Keratinocyte (primary cell): Measurements from ENCODE around the gene FOCAD. TPM values are rescaled to one million over a fixed set of nuclear protein-coding genes. Genes with fewer than 3 reads are reported as not detected.

Source experiments
- DNase-seq: peaks from one replicate; pipeline ENCODE4 v3.0.0-alpha.2; 2011; ENCODE audit warnings: low read depth, missing footprints, low spot score
- FAIRE-seq: peaks from 2 replicates; lab custom pipeline; 2011; peaks lifted over from hg19 to GRCh38; lab: Jason Lieb, UNC
- H2AFZ ChIP-seq: 2 replicates; pipeline ENCODE4 v1.6.0; 2012; ENCODE audit warnings: low read length, control low read depth, inconsistent platforms; ENCODE audit not compliant: control insufficient read depth
- H3K27ac ChIP-seq: 2 replicates; pipeline ENCODE4 v1.5.1; 2011; ENCODE audit warnings: low read length; ENCODE audit not compliant: control insufficient read depth, insufficient read depth
- H3K27me3 ChIP-seq: 3 replicates; pipeline ENCODE4 v1.6.0; 2011; ENCODE audit warnings: low read length; ENCODE audit not compliant: control insufficient read depth, insufficient read depth; ENCODE audit errors: extremely low read depth
- H3K36me3 ChIP-seq, 2 experiments: 2 replicates in 1 of 2; 3 replicates in 1 of 2; pipeline ENCODE4 v1.5.1; 2011; ENCODE audit warnings: low read length in 2 of 2, mild to moderate bottlenecking in 1 of 2; ENCODE audit not compliant: control insufficient read depth in 2 of 2, insufficient read depth in 2 of 2; ENCODE audit errors: extremely low read depth in 1 of 2
- H3K4me1 ChIP-seq: 3 replicates; pipeline ENCODE4 v1.5.1; 2011; ENCODE audit warnings: low read length; ENCODE audit not compliant: control insufficient read depth, insufficient read depth; ENCODE audit errors: extremely low read depth
- H3K4me2 ChIP-seq: 3 replicates; pipeline ENCODE4 v1.6.0; 2011; ENCODE audit warnings: low read depth, low read length; ENCODE audit not compliant: control insufficient read depth, insufficient read depth; ENCODE audit errors: extremely low read depth
- H3K4me3 ChIP-seq, 3 experiments: fragments of 200-600 bp in 1 of 3; sonication (generic) in 1 of 3; 2 replicates in 2 of 3; 3 replicates in 1 of 3; pipeline ENCODE4 v1.5.1; 2011 to 2016; ENCODE audit warnings: low read length in 3 of 3, mild to moderate bottlenecking in 3 of 3, control low read depth in 2 of 3, inconsistent platforms in 1 of 3, low read depth in 1 of 3, mixed read lengths in 1 of 3, mixed run types in 1 of 3, moderate library complexity in 1 of 3; ENCODE audit not compliant: control insufficient read depth in 2 of 3, insufficient read depth in 2 of 3; ENCODE audit errors: extremely low read depth in 1 of 3
- H3K79me2 ChIP-seq: 2 replicates; pipeline ENCODE4 v1.6.0; 2012; ENCODE audit warnings: low read length; ENCODE audit not compliant: control insufficient read depth, insufficient read depth
- H3K9ac ChIP-seq: 3 replicates; pipeline ENCODE4 v1.6.0; 2011; ENCODE audit warnings: low read length; ENCODE audit not compliant: control insufficient read depth, insufficient read depth; ENCODE audit errors: extremely low read depth
- H3K9me1 ChIP-seq: 3 replicates; pipeline ENCODE4 v1.6.0; 2011; ENCODE audit warnings: low read length; ENCODE audit not compliant: control insufficient read depth, insufficient read depth; ENCODE audit errors: extremely low read depth
- H3K9me3 ChIP-seq: 2 replicates; pipeline ENCODE4 v1.5.1; 2012; ENCODE audit warnings: low read depth, low read length; ENCODE audit not compliant: control insufficient read depth
- H4K20me1 ChIP-seq: 3 replicates; pipeline ENCODE4 v1.6.0; 2011; ENCODE audit warnings: low read length; ENCODE audit not compliant: control insufficient read depth, insufficient read depth; ENCODE audit errors: extremely low read depth
- CTCF ChIP-seq, 3 experiments: IDR thresholded peaks in 1 of 3; conservative IDR thresholded peaks in 1 of 3; optimal IDR thresholded peaks in 1 of 3; 2 replicates in 2 of 3; 3 replicates in 1 of 3; pipeline versions ENCODE3 to v1.5.1; 2011; ENCODE audit warnings: low read length in 3 of 3, mild to moderate bottlenecking in 3 of 3, moderate library complexity in 2 of 3, control low read depth in 1 of 3, inconsistent platforms in 1 of 3; ENCODE audit not compliant: insufficient read depth in 2 of 3; ENCODE audit errors: extremely low read depth in 1 of 3
- EZH2 ChIP-seq: IDR thresholded peaks from one replicate; pipeline ENCODE4 v1.6.1; 2012; ENCODE audit warnings: inconsistent platforms, mild to moderate bottlenecking, low read length, moderate library complexity
- dilution Hi-C: fragments of 300-500 bp; cut with MboI; formaldehyde crosslinking; loops from one replicate; pipeline ENCODE4 v1.7.0; 2020; ENCODE audit warnings: low sequenced_read_pairs; ENCODE audit not compliant: extremely low pct_ligation_motif_present
- polyA plus RNA-seq, 5 experiments: library from polyadenylated mRNA; depleted of rRNA in 3 of 5; stranded (reverse) in 3 of 5; stranded (forward) in 1 of 5; unstranded in 1 of 5; fragments of >200 nt; gene quantifications; 1 replicate in 1 of 5; 2 replicates in 3 of 5; 3 replicates in 1 of 5; pipeline versions ENCODE4 v1.2.1 to v1.2.3, GENCODE V29; 2011 to 2012; ENCODE audit warnings: missing spikeins in 2 of 5, low read depth in 1 of 5, low replicate concordance in 1 of 5

Gene FOCAD
- polyA plus RNA-seq, 1 donor (not counting 4 experiments of a cell fraction or from before 2014, with no cell fraction given) = 33.1 TPM

- H3K9ac ChIP-seq = no peak overlapping the region
- no peak overlapping the region for H3K27ac ChIP-seq
- H3K4me2 ChIP-seq = no peak overlapping the region
- no peaks in the 10 kb centered on the region for H3K27me3 ChIP-seq
- FAIRE-seq (no peak), DNase-seq (no peak)
- no peaks in the 10 kb centered on the region for H4K20me1 ChIP-seq
- H3K36me3 ChIP-seq = peaks cover 0 to 8% of the 10 kb centered on the region in 2 experiments
- H3K4me1 ChIP-seq = peaks cover 17% of the 10 kb centered on the region
- no peak for TF ChIP-seq CTCF (optimal IDR thresholded peaks at IDR 0.05 in 1 of 3, IDR thresholded peaks at IDR 0.05 in 1 of 3, conservative IDR thresholded peaks at IDR 0.05 in 1 of 3; ENCODE audit: extremely low read depth in 1 of 3, insufficient read depth in 2 of 3, low read length in 3 of 3)
- TF ChIP-seq EZH2 = no peak
- no peaks in the 10 kb centered on the region for H3K9me3 ChIP-seq
- no peaks in the 10 kb centered on the region for H3K9me1 ChIP-seq
- H2AFZ ChIP-seq = no peak overlapping the region
- H3K79me2 ChIP-seq = no peaks in the 10 kb centered on the region
- dilution Hi-C loops = no loop called here
- H3K4me3 ChIP-seq = no peak overlapping the region
These were observed 102.7 kb downstream of the FOCAD start for GRCh38 chr9:20786807-20787206.

GRCh38 chr9:20788526-20789451 is 104.7 kb downstream of the FOCAD start:
- H3K9ac ChIP-seq = no peak overlapping the region
- TF ChIP-seq CTCF (optimal IDR thresholded peaks at IDR 0.05 in 1 of 3, IDR thresholded peaks at IDR 0.05 in 1 of 3, conservative IDR thresholded peaks at IDR 0.05 in 1 of 3; ENCODE audit: extremely low read depth in 1 of 3, insufficient read depth in 2 of 3, low read length in 3 of 3) (no peak), EZH2 (no peak)
- H4K20me1 ChIP-seq = no peaks in the 10 kb centered on the region
- no peak overlapping the region for H3K4me3 ChIP-seq
- FAIRE-seq = no peak
- H3K27me3 ChIP-seq = no peaks in the 10 kb centered on the region
- peaks cover 5% of the 10 kb centered on the region for H3K4me1 ChIP-seq
- no peaks in the 10 kb centered on the region for H3K9me1 ChIP-seq
- H3K27ac ChIP-seq = no peak overlapping the region
- no peak for DNase-seq
- dilution Hi-C loops = no loop called here
- H3K4me2 ChIP-seq = no peak overlapping the region
- H3K36me3 ChIP-seq = peaks cover 0 to 3% of the 10 kb centered on the region in 2 experiments
- no peaks in the 10 kb centered on the region for H3K9me3 ChIP-seq
- H3K79me2 ChIP-seq = no peaks in the 10 kb centered on the region
- H2AFZ ChIP-seq = no peak overlapping the region
